GM23338 (cell line): ENCODE measurements around the gene TMCC1.
"Not testable (repeated sequence)": the region's sequence is repeated elsewhere in the genome, so short reads cannot be mapped to it uniquely, and the experiment has no call there.

Experiments used
- CTCF ChIP-seq, 2 experiments: fragments of 200-600 bp in 1 of 2; sonication (generic) in 1 of 2; conservative IDR thresholded peaks; 2 replicates each; pipeline versions ENCODE4 v1.5.1 to v1.6.1; 2016 to 2017; ENCODE audit warnings: antibody characterized with exemption in 2 of 2, low read depth in 2 of 2, mild to moderate bottlenecking in 2 of 2, moderate library complexity in 1 of 2
- EZH2 ChIP-seq: fragments of 200-600 bp; sonication (generic); IDR thresholded peaks from one replicate; pipeline ENCODE4 v1.8.0; 2017; ENCODE audit warnings: antibody characterized with exemption, mild to moderate bottlenecking, low read depth; ENCODE audit not compliant: unreplicated experiment
- POLR2AphosphoS5 ChIP-seq: IDR thresholded peaks from 2 replicates; pipeline ENCODE4 v1.6.1; 2016; ENCODE audit warnings: antibody characterized with exemption, low read depth
- REST ChIP-seq: IDR thresholded peaks from one replicate; pipeline ENCODE4 v1.6.1; 2018; ENCODE audit warnings: antibody characterized with exemption; ENCODE audit not compliant: unreplicated experiment

GRCh38 chr3:129831942-129832341 is 61.6 kb downstream of the TMCC1 start:
- not testable (repeated sequence) for TF ChIP-seq REST; CTCF (conservative IDR thresholded peaks at IDR 0.05; ENCODE audit: low read depth in 2 of 2); POLR2AphosphoS5; EZH2
